ENCODE measurements around the gene MKNK2. TPM values are rescaled to one million over a fixed set of nuclear protein-coding genes. Genes with fewer than 3 reads are reported as not detected.

The MKNK2 gene
- total and polyA plus RNA-seq, 10 of the 15 experiments (the other 5 are each of a cell fraction or from before 2014, with no cell fraction given): 9.6 to 365 (median 69.9) TPM

DNA sequence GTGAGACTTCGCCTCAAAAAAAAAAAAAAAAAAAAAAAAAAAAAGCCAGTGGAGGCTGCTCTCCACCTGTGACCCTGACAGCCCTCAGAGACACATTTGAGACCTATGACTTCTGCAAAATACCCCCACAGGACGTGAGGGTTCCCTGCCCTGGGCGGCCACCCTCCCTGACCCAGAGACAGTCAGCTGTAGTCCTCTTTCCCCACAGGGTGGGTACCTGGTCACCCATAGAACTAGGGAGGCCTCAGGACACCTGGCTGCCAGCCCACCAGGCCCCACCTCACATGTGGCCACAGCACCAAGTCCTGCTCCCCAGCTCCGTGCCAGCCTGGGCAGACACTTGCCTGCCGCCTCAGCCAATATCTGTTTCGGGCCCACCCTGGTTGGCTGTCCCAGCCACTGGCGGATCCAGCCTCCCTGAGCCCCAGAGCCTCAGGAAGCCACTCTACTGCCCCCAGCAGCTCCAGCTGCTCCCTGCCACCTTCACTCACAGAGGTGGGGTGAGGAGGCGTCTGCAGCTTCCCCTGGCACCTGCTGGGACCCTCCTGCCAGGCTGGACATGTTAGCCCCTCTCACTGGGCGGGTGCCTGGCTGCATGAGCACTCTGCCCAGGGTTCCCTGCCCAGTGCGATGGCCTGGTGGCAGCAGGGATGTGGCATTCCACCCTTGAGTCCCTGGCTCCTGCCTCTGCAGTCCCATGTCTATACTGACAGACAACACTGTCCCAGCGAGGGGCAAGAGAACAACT lies 6.9 kb downstream of the MKNK2 start:
- ChIA-PET SMC1A (ENCODE audit: uncharacterized antibody, unreplicated experiment) (interaction anchor here (1.1 kb wide), 1 partner anchor 40 kb away, joined by 3 read pairs; no protein-coding TSS in a partner anchor), POLR2A (interaction anchor here (0.6 to 4.3 kb wide), 5 partner anchors 8 to 121 kb away, joined by 3 to 37 read pairs (median 5); partner anchors contain the start of gene MKNK2), CTCF (interaction anchor here (1.0 to 1.1 kb wide), 2 partner anchors 9 to 24 kb away, joined by 3 read pairs; no protein-coding TSS in a partner anchor), RAD21 (ENCODE audit: unreplicated experiment) (interaction anchor here (0.9 to 2.4 kb wide), 2 partner anchors 8 to 49 kb away, joined by 4 to 10 read pairs; no protein-coding TSS in a partner anchor)
- TF ChIP-seq, protein P1, sequence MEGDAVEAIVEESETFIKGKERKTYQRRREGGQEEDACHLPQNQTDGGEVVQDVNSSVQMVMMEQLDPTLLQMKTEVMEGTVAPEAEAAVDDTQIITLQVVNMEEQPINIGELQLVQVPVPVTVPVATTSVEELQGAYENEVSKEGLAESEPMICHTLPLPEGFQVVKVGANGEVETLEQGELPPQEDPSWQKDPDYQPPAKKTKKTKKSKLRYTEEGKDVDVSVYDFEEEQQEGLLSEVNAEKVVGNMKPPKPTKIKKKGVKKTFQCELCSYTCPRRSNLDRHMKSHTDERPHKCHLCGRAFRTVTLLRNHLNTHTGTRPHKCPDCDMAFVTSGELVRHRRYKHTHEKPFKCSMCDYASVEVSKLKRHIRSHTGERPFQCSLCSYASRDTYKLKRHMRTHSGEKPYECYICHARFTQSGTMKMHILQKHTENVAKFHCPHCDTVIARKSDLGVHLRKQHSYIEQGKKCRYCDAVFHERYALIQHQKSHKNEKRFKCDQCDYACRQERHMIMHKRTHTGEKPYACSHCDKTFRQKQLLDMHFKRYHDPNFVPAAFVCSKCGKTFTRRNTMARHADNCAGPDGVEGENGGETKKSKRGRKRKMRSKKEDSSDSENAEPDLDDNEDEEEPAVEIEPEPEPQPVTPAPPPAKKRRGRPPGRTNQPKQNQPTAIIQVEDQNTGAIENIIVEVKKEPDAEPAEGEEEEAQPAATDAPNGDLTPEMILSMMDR (IDR thresholded peaks at IDR 0.05 in 2 of 3, conservative IDR thresholded peaks at IDR 0.05 in 1 of 3; ENCODE audit: control insufficient read depth in 2 of 3, extremely low read depth in 1 of 3, insufficient read depth in 1 of 3, low read depth in 3 of 3, low read length in 3 of 3): peak in 1 of 3 experiments; percentile 25; a peak in 2 of 6 replicates
- peak; percentile 61; the same call in 1 of the 2 replicates for TF ChIP-seq ZNF384 (IDR thresholded peaks at IDR 0.05; ENCODE audit: borderline replicate concordance, low read depth, low read length)
- TF ChIP-seq POLR2AphosphoS5 (IDR thresholded peaks at IDR 0.05; ENCODE audit: low read length): peak; percentile 33
- no peak for TF ChIP-seq CHD4 (IDR thresholded peaks at IDR 0.05)
- TF ChIP-seq CEBPZ (IDR thresholded peaks at IDR 0.05; ENCODE audit: low read depth, low read length): no peak
- no peak for TF ChIP-seq ETV6 (conservative IDR thresholded peaks at IDR 0.05 in 1 of 2, IDR thresholded peaks at IDR 0.05 in 1 of 2; ENCODE audit: borderline replicate concordance in 1 of 2, low read depth in 1 of 2)
- peak; percentile 59 for TF ChIP-seq POLR2A (IDR thresholded peaks at IDR 0.05; ENCODE audit: low read depth, low read length)
- TF ChIP-seq USF2 (IDR thresholded peaks at IDR 0.05; ENCODE audit: borderline replicate concordance, low read depth, low read length): no peak
- no peak for TF ChIP-seq ZZZ3 (IDR thresholded peaks at IDR 0.05; ENCODE audit: control insufficient read depth, insufficient read length, low read depth)
- TF ChIP-seq BCL11A (IDR thresholded peaks at IDR 0.05; ENCODE audit: low read depth, low read length): no peak
- Histone ChIP-seq H3K27ac (ENCODE audit: control insufficient read depth, insufficient read depth) (no peak overlapping the region), H3K9me3 (replicated peaks; ENCODE audit: control insufficient read depth, insufficient read depth, low read length) (no peaks in the 10 kb centered on the region), H2AFZ (ENCODE audit: control insufficient read depth, low read depth, low read length) (no peak overlapping the region), H3K4me3 (no peak overlapping the region), H3K27me3 (replicated peaks in 1 of 2; ENCODE audit: control insufficient read depth in 2 of 2, insufficient read depth in 2 of 2, low read length in 1 of 2) (no peaks in the 10 kb centered on the region), H4K20me1 (ENCODE audit: control insufficient read depth, insufficient read depth) (peaks cover 7% of the 10 kb centered on the region; the same call in 1 of the 2 replicates), H3K4me2 (ENCODE audit: control insufficient read depth, insufficient read depth) (peak overlapping the region; percentile 34; the same call in 1 of the 2 replicates), H3K36me3 (ENCODE audit: control insufficient read depth in 2 of 2, insufficient read depth in 2 of 2, low read length in 1 of 2) (peaks cover 20 to 27% of the 10 kb centered on the region in 2 experiments), H3K79me2 (ENCODE audit: control insufficient read depth, insufficient read depth, low read length) (peaks cover 60% of the 10 kb centered on the region), H3K9ac (ENCODE audit: control insufficient read depth, insufficient read depth, low read length) (no peak overlapping the region), H3K4me1 (ENCODE audit: control insufficient read depth, insufficient read depth, low read length) (peaks cover 47% of the 10 kb centered on the region)
- ATAC-seq (no peak), FAIRE-seq (no peak), DNase-seq (ENCODE audit: low read depth, low spot score) (no peak)
- intact Hi-C loops (cut with micrococcal nuclease; ENCODE audit: unreplicated experiment) (no loop called here), in situ Hi-C loops (cut with MboI) (no loop called here)
- BruUV-seq (replicated peaks): no TSS peak
- WGBS (ENCODE audit: insufficient coverage, insufficient replicate concordance, low lambda C conversion rate, missing lambda C conversion rate): 51% methylated on average over 10 of the region's 11 CpGs
